Measurements from ENCODE around the gene LETM1. TPM values are rescaled to one million over a fixed set of nuclear protein-coding genes. Genes with fewer than 3 reads are reported as not detected.

Gene LETM1
- total and polyA plus RNA-seq, 2 experiments from 2014 or later: 23.3 to 68.9 TPM

- H3K36me3 Mint-ChIP-seq (ENCODE audit: low read depth): no peaks in the 10 kb centered on the region
- peaks cover 12% of the 10 kb centered on the region for H3K27me3 Mint-ChIP-seq (ENCODE audit: insufficient read depth, low read depth, poor library complexity)
- no peak overlapping the region for H3K27ac Mint-ChIP-seq
- Histone ChIP-seq H3K27ac (ENCODE audit: low read depth) (no peak overlapping the region), H4K20me1 (replicated peaks; ENCODE audit: insufficient read depth) (peaks cover 4% of the 10 kb centered on the region; the same call in 1 of the 2 replicates), H3K36me3 (ENCODE audit: insufficient read depth) (no peaks in the 10 kb centered on the region), H3K4me3 (no peak overlapping the region), H3K79me2 (replicated peaks; ENCODE audit: insufficient read depth) (no peaks in the 10 kb centered on the region), H2AFZ (no peak overlapping the region), H3F3A (replicated peaks; ENCODE audit: low read depth) (no peaks in the 10 kb centered on the region), H3K4me2 (no peak overlapping the region), H3K4me1 (ENCODE audit: insufficient read depth) (no peaks in the 10 kb centered on the region), H3K27me3 (ENCODE audit: insufficient read depth) (peaks cover 22% of the 10 kb centered on the region), H3K9me2 (ENCODE audit: insufficient read depth) (no peaks in the 10 kb centered on the region)
- no peaks in the 10 kb centered on the region for H3K9me3 Mint-ChIP-seq
- H3K4me3 Mint-ChIP-seq: no peak overlapping the region
- no peaks in the 10 kb centered on the region for H3K4me1 Mint-ChIP-seq
- DNase-seq (ENCODE audit: low spot score) (no peak), ATAC-seq (no peak)
- TF ChIP-seq ETS1 (IDR thresholded peaks at IDR 0.05): no peak
- TF ChIP-seq ZNF462 (CRISPR knock-in tag; IDR thresholded peaks at IDR 0.05): no peak
- no peak for TF ChIP-seq ZNF114 (CRISPR knock-in tag; IDR thresholded peaks at IDR 0.05)
- no peak for TF ChIP-seq POLR2AphosphoS5 (IDR thresholded peaks at IDR 0.05; ENCODE audit: low read depth)
- no peak for TF ChIP-seq EZH2phosphoT487 (IDR thresholded peaks at IDR 0.05; ENCODE audit: unreplicated experiment)
Observed at GRCh38 chr4:1797861-1798579, 57.9 kb downstream of the LETM1 start.

Measured in GM23338 (cell line).